HG03045 (cell line): Measurements from ENCODE around the gene RASGRF2.

Experiments used
- ATAC-seq: cut with Tn5 transposase; IDR thresholded peaks from one replicate; pipeline ENCODE4 v1.9.1; 2021; ENCODE audit warnings: mild to moderate bottlenecking, moderate library complexity; ENCODE audit not compliant: unreplicated experiment

Gene RASGRF2

DNA sequence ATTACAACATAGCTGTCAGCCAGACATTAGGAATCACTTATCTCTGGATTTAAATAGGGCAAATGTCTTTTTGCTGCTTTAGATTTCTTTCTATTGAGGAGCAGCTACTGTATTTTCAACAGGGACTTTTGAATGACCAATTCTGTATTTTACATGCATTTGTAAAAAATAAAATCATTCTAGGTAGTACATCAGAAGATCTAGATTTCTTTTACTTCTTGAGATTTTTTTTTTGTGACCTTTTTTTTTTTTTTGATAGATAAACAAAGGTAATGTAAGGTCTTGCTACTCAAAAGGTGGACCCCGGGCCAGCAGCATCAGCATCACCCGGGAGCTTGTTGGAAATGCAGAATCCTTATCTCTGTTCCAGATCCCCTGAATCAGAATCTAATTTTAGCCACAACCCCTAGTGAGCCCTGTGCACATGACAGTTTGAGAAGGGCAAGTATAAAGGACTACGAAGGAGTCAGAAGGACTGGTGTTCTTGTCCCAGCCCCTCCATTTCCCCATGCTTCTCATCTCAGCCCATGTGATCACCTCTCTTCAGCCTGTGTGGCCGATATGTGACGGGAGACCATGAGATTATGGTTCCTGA is 235.3 kb downstream of the RASGRF2 start:
- ATAC-seq: no peak

DNA sequence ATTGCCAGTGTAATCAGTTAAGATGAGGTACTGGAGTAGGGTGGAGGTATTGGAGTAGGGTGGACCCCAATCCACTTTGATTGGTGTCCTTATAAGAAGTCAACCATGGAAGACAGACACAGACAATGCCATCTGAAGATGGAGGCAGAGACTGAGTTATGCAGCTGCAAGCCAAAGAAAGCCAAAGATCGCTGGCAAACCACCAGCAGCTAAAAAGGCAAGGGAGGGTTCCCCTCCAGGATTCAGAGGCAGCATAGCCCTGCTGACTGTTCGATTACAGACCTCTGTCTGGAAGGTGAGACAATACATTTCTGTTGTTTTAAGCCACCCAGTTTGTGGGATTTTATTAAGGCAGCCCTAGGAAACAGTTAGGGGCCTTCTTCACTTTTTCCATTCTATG is 242.5 kb downstream of the RASGRF2 start:
- no peak for ATAC-seq

DNA sequence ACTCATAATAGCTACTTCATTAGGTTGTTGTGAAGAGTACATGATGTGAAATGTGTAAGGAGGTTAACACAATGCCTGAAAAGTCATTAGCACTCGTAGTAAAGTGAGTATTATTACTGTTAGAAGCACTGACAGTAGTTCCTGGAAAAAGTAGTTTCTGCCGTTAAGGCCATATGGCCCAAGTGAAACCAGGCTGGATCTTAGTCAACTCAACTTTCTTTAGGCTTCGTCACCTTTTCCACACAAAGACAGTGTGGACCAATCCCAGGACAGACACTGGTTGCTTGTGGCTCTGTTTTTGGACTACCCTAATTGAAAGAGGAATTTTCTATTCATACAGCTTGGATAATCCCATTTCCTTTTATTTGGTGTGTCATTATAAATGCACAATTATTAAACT is 243.6 kb downstream of the RASGRF2 start:
- ATAC-seq: no peak

DNA sequence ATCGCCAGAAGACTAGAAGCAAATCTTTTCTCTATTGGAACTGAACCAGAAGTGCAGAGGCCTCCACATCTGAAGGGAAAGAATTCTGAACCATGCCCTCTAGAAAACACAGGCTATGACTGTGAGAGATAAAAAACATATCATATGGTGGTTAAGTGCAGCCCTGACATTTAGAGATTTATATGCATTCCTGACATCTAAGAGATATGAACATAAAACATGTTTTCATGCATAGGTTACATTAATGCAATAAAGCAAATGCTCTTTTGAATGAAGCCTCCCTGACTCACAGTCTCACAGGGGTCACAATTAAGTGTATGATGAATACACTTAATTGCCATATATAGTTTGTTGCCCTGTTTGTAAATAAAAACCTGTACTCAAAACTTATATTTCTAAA is 244.0 kb downstream of the RASGRF2 start:
- no peak for ATAC-seq

DNA sequence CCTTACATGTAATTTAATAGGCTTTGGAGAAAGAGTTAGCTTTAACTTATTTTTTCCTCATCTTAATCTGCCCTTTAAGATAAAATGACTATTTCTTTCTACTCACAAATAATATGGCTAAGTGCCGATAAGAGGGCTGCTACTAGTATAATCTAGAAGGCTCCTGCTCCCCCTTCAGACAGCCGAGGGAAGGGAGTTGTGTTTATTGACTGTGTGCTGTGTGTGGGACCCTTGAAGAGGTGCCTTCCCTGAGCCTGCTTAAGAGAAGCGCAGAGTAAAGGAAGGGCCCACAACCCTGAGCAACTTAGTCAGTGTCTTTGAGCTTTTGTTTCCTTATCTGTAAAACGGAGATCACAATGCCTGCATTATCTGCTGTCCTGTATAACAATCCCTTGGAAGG is 244.9 kb downstream of the RASGRF2 start:
- no peak for ATAC-seq

DNA sequence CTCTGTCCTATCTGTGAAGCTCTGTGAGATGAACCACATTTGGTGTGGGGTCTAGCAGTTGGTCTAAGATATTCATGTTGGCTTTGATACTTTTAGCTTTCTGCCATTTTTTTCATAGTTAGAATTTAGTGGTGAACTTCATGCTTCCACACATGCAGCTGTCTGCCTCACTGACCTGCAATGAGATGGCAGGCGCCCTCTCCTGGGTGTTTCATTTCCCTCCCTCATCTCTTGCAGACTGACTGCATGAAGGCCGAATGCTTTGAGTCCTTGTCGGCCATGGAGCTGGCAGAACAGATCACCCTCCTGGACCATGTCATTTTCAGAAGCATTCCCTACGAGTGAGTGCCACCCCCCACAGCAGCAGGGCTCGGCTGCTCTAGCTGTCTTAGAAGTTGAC is 246.8 kb downstream of the RASGRF2 start:
- ATAC-seq: no peak

DNA sequence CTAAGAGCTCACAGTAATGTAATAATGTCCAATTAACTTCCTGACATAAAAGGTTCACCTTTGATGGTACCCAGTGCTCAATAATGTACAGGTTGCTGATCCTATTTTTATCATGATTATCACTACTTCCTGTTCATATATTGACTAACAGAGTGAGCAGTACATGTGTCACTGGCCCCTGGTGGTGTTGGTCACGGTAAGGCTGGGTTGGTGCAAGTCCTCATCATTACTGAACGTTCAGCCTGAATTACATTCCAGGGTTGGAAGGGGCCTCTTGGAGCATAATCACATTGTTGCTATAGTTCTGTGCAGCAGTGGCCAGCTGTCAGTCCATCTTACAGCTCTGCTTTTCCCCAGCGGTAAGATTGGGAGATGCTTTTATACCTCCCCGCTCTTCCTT is 248.7 kb downstream of the RASGRF2 start:
- no peak for ATAC-seq

DNA sequence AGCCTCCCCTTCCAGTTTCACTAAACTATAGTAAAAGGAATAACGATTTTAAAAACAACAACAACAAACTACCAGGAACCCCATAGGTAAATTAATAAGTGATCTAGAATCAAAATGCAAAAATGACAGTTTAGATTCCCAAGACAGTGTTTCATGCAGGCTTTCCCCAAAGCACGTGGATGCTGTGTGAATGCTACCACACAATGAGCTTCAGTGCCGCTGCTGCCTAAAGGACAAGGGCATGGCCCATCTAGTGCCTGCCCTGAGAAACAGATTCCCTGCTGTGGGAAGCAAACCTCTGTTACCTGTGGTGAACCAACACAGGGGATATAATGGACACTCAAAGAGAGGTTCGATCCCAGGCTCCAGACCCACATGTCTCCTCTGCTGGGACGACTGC is 249.2 kb downstream of the RASGRF2 start:
- ATAC-seq: no peak

DNA sequence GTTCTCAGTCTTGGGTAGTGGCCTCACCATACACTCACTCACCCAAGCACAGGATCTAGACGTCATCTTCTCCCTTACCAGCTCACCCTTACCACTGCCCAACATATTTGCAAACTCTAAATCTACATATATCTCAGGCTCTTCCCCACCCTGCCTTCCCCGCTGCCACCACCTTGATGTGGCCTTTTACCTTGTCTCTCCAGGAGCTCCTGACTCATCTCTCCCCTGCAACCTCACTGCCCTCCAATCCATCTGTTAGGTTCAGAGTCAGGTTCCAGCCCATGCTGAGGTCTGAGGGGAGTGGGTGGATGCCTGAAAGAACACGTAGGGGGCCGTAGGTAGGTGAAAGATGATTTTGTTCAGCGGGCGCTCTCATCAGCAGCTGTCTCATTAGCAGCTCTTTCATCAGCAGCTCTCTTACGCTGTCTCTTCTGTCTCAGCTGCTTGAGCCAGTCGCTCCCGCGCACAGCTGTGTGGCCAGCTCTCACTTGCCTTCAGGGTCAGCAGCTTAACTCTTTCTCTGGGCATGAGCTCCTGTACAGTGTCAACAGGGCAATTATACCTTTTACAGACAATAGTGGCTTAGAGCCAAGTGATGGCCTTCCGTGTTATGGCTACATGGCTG is 249.8 kb downstream of the RASGRF2 start:
- no peak for ATAC-seq

DNA sequence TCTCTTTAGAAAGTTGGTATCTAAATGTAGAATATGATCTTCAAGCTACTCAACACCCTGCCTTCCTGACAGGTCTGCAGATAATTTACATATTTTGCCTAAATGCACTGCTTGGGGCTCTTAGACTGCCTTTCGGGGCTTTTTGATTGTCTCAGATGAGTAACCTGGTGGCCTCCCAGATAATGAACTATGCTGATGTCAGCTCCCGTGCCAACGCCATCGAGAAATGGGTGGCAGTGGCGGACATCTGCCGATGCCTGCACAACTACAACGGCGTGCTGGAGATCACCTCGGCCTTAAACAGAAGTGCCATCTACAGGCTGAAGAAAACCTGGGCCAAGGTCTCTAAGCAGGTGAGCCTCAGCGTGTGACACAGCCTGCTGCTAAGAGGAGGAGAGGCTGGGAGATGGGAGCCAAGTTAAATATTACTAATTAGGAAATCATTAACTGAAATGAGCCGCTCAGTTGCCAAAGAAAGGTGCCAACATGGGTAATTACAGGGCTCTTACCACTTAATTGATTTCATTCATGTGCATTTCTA is 252.1 kb downstream of the RASGRF2 start:
- peak; percentile 57 for ATAC-seq

DNA sequence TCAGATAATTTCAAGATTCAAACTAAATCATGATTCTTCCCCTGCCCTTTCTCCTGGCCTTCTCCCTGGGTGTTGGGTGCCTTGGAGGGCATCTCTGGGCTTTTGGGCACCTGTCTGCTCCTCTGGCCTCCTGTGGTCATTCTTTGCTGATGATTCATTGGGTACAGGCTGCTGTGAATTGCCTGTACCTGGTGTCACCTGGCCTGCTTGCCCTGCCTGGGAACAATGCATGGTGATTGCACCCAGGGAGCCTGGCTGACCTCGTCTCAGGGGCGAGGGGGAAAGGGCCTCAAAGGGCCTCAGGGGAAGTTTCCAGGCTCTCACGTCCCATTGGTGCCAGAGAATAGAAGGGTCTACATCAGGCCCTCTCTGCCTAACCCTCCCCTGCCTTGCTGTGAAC is 252.9 kb downstream of the RASGRF2 start:
- ATAC-seq: no peak

DNA sequence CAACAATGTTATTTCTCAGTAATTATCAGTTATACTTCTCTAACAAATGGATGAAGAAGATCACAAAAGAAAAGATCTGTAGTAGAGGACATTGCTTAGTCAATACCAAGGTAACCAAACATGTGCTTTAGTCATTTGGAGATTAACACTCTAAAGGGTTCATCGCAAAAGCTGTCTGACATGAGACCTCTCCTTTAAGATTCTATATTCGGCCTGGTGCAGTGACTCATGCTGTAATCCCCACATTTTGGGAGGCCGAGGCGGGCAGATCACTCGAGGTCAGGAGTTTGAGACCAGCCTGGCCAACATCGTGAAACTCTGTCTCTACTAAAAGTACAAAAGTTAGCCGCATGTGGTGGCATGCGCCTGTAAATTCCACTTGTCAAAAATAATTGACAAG is 254.7 kb downstream of the RASGRF2 start:
- no peak for ATAC-seq

DNA sequence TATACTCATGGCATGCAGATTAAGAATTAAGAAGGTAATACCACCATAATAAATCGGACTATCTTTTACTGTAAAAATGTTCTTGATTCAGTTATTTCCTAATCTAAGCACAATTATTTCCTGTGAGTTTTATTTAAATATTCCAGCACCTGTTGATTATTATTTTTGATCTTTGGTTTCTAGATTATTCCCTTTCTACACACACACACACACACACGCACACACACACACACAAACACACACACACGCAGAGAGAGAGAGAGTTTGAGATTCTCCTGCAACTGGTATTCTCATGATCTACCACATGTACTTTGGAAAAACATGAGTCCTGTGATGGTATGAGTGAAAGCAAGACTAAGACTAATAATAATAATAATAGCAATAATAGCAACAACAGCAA is 256.0 kb downstream of the RASGRF2 start:
- no peak for ATAC-seq

DNA sequence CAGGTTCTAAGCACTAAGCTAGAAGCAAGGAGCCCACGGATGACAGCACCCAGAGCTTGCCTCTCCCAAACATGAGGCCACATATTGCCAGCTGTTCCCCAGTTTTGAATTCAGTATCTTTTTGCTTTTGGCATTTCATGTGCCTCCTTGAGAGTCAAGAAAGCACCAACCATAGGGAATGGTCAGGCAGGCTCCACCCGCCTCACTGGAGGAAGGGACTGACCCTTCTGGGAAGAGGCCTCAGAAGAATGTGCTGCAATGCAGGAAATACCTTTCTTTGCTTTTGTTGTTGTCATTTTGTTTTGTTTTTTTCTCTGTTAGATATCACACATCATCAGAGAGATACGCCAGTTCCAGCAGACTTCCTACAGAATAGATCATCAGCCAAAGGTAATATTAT is 259.2 kb downstream of the RASGRF2 start:
- ATAC-seq: no peak

DNA sequence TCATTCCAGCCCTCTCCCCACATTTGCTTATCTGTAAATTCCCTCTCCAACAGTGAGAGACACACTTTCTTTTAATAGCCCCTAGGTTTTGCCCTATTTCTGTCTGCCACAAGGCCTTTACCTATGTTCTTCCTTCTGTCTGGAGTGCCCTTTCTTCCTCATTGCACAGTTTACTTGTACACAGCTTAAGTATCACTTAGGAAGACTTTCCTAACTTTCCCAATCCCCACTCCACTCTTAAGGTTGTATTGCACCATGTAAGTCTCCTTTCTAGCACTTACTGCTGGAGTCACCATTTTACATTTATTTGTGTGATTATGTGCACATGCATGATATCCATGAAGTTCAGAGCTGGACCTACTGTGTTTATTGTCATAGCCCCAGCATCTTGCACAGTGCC is 262.1 kb downstream of the RASGRF2 start:
- ATAC-seq: no peak

DNA sequence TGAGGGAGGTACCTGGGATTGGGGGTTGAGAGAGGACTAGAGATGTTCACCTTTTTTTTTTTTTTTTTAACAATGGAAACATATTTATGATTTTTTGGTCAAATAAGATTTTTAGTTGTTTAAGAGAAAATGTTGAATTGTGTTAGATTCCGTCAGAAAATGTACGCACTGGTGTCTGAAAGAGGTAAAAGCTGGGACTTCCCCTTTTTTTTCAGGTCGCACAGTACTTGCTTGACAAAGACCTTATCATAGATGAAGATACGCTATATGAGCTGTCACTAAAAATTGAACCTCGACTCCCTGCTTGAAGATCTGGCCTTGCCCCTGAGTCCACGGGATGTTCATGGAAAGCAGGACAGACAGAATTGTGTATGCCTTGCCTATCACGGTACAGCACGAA is 265.3 kb downstream of the RASGRF2 start:
- no peak for ATAC-seq

DNA sequence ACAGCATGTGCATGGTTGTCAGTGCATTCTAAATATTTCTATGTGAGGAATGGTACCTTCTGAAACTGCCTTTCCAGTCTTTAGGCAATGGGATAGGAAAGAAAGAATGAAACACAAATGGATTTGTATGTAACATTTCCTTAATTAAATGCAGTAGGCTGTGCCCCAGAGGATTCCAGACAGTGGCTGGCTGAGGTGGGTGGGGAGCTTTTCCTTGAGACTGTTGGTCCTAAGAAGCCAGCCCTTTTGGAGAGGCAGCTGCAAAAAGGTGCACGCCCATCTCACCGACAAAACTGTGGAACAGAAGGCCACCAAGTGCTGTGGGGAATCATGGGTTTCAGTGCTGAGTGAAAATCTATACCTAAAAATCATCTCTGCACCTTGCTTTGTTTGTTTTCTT is 266.1 kb downstream of the RASGRF2 start:
- ATAC-seq: no peak

DNA sequence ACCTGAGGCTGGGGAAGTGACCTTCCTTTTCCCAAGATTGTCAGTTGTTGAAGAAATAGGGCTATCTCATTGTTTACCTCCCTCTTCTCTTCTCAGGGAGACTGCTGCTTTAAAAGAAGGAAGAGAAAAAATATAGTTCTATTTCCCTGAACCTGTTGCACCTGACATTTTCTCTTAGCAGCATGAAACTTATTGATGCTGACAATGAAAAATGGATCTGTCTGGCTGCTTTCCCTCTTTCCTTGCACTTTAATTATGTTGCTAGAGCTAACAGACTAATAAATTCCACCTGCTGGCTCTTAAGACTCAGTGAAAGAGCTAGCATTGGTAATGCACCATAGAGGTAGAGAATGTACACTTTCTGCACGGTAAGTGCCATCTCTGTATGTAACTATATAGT is 266.8 kb downstream of the RASGRF2 start:
- ATAC-seq: no peak

DNA sequence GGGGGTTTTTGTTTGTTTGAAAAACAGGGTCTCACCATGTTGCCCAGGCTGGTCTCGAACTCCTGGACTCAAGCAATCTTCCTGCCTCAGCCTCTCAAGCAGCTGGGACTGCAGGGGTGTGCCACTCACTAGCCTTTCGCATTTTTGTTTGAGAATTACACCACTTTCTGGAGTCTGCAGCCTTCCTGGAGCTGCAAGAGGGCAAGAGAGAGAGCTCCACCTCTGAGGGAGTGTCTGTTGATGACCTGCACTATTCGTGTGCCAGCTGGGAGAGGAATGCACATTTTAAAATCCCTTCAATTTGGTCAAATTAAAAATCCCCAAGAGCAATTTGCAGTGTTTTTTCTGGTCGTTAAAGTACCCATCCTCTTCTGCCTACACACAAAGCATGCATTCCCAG is 267.9 kb downstream of the RASGRF2 start:
- ATAC-seq: no peak

DNA sequence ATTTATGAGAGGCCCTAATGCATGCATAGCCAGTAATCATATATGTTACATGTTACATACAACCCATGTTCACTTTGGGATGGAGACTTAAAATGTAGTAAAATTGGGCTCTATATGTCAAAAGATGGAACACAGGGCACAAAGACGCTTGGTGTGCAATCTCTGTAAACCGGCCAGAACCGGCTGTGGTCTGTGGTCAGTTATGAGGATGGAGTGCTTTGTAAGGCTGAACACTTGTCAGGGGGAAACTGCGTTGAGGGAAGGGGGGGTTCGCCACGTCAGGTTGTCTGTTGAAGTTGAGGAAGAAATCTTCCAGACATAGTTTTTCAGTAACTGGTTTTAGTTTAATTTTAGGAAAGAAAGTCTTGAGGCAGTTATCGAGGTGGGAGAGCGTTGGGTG is 270.3 kb downstream of the RASGRF2 start:
- ATAC-seq: no peak

DNA sequence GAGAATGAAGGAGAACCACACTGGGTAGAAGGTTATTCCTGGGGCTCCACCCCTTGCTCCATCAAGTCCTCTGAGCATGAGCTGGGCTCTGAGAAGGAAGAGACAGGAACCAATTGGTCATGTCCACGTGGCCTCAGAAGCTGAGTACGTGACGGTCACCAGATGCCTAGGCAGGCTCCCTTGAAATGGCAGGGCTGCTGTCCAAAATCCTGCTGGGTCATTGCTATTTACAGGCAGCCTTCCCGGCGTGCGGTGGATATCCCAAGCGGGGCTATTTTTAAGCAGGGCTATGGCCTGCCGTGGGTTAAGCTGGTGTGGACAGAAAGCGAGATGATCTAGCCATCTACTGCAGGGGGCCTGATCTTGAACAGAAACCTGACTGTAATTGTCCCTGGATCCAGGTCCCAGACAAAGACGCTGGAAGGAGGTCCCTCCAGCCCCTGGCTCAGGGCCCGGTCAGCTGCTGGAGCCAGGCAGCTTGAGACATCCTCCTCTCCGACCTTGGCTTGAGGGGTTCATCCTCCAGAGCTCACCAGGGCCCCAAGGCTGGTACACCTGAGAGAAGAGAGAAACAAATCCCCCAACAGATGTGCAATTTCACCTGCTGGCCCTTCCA is 272.4 kb downstream of the RASGRF2 start:
- no peak for ATAC-seq

DNA sequence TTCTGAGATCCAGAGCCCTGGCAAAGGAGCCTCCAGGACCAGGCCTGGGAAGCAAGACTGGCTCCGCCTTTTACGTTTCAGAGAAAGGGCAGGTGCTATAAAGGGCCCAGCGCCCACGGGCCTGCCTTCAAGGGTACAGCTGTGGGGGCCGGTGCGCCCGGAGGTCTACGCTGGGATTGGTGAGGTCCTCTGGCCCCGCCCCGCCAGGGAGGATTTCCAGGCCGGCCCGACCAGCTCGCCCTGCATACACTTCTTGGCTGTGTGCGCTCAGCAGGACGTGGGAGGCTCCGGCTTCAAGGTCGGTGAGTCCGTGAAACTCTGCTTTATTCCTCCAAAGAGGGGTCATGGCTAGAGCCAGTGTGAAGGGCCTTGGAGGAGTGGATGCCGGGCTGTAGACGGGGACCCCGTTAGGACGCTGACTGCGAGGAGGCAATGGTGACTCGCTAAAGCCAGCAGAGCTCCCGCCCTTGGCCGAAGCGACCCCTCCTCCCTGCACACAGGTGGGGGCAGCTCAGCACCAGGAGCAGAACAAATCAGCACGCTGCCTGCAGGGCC is 273.0 kb downstream of the RASGRF2 start, which contains the start of gene CKMT2:
TSS of gene CKMT2 (plus strand) at position 243 of the 555 bp plus-strand sequence. CDS start 17,811 bp downstream, outside the sequence.
- no peak for ATAC-seq
